ENCODE data around the gene ZSWIM8. TPM values are rescaled to one million over a fixed set of nuclear protein-coding genes. Genes with fewer than 3 reads are reported as not detected.

The ZSWIM8 gene
- total and polyA plus RNA-seq, 2 experiments from 2014 or later, result 20.5 to 30.4 TPM

DNA sequence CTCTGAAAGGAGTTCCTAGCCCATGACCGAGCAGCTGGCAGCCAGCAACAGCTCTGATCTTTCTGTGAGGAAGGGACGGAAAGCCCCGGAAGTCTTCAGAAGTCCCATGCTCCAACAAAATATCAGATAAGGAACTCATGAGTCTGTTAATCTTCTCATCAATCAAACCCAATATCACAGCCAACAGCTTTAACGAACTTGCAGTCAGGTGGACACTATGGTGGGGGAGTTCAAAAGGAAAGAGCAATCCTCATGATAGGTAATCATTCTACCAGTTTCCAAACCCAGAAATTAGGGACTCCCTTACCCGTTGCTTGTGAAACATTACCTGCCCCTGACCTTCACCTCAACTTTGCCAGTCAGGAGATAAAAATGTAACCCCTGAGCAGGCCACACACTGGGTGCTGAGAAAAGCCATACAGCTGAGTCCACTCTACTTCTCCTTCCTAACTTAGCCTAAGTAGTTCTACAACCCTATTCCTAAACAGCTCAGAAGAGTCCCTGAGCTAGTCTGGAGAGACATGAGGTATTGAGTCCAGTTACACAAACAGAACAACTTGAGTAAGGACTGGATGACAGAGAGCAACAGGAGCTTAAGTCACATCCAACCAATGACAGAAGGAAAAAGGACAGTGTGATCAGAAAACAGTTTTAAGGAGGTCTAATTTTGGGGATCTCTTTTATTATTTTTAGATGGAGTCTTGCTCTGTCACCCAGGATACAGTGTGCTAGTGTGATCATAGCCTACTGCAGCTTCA lies 23.8 kb downstream of the ZSWIM8 start:
- Mint-ChIP-seq H3K27ac (no peak overlapping the region), H3K4me1 (peaks cover 13% of the 10 kb centered on the region), H3K27me3 (ENCODE audit: insufficient read depth, low read depth, poor library complexity) (peaks cover 14% of the 10 kb centered on the region), H3K36me3 (ENCODE audit: low read depth) (peaks cover 38% of the 10 kb centered on the region), H3K9me3 (no peaks in the 10 kb centered on the region), H3K4me3 (no peak overlapping the region; the same call in 2 of the 3 replicates)
- H3K27ac ChIP-seq (ENCODE audit: low read depth), result no peak overlapping the region
- TF ChIP-seq, protein P1, sequence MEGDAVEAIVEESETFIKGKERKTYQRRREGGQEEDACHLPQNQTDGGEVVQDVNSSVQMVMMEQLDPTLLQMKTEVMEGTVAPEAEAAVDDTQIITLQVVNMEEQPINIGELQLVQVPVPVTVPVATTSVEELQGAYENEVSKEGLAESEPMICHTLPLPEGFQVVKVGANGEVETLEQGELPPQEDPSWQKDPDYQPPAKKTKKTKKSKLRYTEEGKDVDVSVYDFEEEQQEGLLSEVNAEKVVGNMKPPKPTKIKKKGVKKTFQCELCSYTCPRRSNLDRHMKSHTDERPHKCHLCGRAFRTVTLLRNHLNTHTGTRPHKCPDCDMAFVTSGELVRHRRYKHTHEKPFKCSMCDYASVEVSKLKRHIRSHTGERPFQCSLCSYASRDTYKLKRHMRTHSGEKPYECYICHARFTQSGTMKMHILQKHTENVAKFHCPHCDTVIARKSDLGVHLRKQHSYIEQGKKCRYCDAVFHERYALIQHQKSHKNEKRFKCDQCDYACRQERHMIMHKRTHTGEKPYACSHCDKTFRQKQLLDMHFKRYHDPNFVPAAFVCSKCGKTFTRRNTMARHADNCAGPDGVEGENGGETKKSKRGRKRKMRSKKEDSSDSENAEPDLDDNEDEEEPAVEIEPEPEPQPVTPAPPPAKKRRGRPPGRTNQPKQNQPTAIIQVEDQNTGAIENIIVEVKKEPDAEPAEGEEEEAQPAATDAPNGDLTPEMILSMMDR (conservative IDR thresholded peaks at IDR 0.05; ENCODE audit: low read depth in 2 of 2), result no peak
- TF ChIP-seq STAT1 (IDR thresholded peaks at IDR 0.05; ENCODE audit: unreplicated experiment), result no peak
- TF ChIP-seq ZNF114 (CRISPR knock-in tag; IDR thresholded peaks at IDR 0.05), result no peak
- TF ChIP-seq JUNB (IDR thresholded peaks at IDR 0.05; ENCODE audit: unreplicated experiment), result no peak
- TF ChIP-seq, protein P2, sequence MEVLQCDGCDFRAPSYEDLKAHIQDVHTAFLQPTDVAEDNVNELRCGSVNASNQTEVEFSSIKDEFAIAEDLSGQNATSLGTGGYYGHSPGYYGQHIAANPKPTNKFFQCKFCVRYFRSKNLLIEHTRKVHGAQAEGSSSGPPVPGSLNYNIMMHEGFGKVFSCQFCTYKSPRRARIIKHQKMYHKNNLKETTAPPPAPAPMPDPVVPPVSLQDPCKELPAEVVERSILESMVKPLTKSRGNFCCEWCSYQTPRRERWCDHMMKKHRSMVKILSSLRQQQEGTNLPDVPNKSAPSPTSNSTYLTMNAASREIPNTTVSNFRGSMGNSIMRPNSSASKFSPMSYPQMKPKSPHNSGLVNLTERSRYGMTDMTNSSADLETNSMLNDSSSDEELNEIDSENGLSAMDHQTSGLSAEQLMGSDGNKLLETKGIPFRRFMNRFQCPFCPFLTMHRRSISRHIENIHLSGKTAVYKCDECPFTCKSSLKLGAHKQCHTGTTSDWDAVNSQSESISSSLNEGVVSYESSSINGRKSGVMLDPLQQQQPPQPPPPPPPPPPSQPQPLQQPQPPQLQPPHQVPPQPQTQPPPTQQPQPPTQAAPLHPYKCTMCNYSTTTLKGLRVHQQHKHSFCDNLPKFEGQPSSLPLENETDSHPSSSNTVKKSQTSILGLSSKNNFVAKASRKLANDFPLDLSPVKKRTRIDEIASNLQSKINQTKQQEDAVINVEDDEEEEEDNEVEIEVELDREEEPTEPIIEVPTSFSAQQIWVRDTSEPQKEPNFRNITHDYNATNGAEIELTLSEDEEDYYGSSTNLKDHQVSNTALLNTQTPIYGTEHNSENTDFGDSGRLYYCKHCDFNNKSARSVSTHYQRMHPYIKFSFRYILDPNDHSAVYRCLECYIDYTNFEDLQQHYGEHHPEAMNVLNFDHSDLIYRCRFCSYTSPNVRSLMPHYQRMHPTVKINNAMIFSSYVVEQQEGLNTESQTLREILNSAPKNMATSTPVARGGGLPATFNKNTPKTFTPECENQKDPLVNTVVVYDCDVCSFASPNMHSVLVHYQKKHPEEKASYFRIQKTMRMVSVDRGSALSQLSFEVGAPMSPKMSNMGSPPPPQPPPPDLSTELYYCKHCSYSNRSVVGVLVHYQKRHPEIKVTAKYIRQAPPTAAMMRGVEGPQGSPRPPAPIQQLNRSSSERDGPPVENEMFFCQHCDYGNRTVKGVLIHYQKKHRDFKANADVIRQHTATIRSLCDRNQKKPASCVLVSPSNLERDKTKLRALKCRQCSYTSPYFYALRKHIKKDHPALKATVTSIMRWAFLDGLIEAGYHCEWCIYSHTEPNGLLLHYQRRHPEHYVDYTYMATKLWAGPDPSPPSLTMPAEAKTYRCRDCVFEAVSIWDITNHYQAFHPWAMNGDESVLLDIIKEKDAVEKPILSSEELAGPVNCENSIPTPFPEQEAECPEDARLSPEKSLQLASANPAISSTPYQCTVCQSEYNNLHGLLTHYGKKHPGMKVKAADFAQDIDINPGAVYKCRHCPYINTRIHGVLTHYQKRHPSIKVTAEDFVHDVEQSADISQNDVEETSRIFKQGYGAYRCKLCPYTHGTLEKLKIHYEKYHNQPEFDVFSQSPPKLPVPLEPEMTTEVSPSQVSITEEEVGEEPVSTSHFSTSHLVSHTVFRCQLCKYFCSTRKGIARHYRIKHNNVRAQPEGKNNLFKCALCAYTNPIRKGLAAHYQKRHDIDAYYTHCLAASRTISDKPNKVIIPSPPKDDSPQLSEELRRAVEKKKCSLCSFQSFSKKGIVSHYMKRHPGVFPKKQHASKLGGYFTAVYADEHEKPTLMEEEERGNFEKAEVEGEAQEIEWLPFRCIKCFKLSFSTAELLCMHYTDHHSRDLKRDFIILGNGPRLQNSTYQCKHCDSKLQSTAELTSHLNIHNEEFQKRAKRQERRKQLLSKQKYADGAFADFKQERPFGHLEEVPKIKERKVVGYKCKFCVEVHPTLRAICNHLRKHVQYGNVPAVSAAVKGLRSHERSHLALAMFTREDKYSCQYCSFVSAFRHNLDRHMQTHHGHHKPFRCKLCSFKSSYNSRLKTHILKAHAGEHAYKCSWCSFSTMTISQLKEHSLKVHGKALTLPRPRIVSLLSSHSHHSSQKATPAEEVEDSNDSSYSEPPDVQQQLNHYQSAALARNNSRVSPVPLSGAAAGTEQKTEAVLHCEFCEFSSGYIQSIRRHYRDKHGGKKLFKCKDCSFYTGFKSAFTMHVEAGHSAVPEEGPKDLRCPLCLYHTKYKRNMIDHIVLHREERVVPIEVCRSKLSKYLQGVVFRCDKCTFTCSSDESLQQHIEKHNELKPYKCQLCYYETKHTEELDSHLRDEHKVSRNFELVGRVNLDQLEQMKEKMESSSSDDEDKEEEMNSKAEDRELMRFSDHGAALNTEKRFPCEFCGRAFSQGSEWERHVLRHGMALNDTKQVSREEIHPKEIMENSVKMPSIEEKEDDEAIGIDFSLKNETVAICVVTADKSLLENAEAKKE (CRISPR knock-in tag; IDR thresholded peaks at IDR 0.05), result no peak
- TF ChIP-seq POLR2AphosphoS5 (IDR thresholded peaks at IDR 0.05; ENCODE audit: low read depth), result no peak
- TF ChIP-seq, protein P3, sequence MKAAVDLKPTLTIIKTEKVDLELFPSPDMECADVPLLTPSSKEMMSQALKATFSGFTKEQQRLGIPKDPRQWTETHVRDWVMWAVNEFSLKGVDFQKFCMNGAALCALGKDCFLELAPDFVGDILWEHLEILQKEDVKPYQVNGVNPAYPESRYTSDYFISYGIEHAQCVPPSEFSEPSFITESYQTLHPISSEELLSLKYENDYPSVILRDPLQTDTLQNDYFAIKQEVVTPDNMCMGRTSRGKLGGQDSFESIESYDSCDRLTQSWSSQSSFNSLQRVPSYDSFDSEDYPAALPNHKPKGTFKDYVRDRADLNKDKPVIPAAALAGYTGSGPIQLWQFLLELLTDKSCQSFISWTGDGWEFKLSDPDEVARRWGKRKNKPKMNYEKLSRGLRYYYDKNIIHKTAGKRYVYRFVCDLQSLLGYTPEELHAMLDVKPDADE (IDR thresholded peaks at IDR 0.05), result no peak
- TF ChIP-seq ZNF331 (CRISPR knock-in tag; IDR thresholded peaks at IDR 0.05; ENCODE audit: low read depth), result no peak
- no peak for TF ChIP-seq CREB1 (CRISPR knock-in tag; IDR thresholded peaks at IDR 0.05; ENCODE audit: low read depth)
- no peak for TF ChIP-seq EZH2phosphoT487 (IDR thresholded peaks at IDR 0.05; ENCODE audit: unreplicated experiment)
- TF ChIP-seq, protein P4, sequence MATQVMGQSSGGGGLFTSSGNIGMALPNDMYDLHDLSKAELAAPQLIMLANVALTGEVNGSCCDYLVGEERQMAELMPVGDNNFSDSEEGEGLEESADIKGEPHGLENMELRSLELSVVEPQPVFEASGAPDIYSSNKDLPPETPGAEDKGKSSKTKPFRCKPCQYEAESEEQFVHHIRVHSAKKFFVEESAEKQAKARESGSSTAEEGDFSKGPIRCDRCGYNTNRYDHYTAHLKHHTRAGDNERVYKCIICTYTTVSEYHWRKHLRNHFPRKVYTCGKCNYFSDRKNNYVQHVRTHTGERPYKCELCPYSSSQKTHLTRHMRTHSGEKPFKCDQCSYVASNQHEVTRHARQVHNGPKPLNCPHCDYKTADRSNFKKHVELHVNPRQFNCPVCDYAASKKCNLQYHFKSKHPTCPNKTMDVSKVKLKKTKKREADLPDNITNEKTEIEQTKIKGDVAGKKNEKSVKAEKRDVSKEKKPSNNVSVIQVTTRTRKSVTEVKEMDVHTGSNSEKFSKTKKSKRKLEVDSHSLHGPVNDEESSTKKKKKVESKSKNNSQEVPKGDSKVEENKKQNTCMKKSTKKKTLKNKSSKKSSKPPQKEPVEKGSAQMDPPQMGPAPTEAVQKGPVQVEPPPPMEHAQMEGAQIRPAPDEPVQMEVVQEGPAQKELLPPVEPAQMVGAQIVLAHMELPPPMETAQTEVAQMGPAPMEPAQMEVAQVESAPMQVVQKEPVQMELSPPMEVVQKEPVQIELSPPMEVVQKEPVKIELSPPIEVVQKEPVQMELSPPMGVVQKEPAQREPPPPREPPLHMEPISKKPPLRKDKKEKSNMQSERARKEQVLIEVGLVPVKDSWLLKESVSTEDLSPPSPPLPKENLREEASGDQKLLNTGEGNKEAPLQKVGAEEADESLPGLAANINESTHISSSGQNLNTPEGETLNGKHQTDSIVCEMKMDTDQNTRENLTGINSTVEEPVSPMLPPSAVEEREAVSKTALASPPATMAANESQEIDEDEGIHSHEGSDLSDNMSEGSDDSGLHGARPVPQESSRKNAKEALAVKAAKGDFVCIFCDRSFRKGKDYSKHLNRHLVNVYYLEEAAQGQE (IDR thresholded peaks at IDR 0.05; ENCODE audit: unreplicated experiment), result no peak
- no peak for TF ChIP-seq NANOG (IDR thresholded peaks at IDR 0.05; ENCODE audit: borderline replicate concordance)
- TF ChIP-seq EZH2 (IDR thresholded peaks at IDR 0.05; ENCODE audit: low read depth, unreplicated experiment), result no peak
- no peaks in the 10 kb centered on the region for H3K27me3 ChIP-seq (ENCODE audit: insufficient read depth)
- DNase-seq (ENCODE audit: low spot score) (no peak), ATAC-seq (no peak)
- H3K4me2 ChIP-seq, result no peak overlapping the region
- peaks cover 3% of the 10 kb centered on the region; the same call in 1 of the 2 replicates for H3K36me3 ChIP-seq (ENCODE audit: insufficient read depth)
- H3K4me3 ChIP-seq, result no peak overlapping the region
- H3K4me1 ChIP-seq (ENCODE audit: insufficient read depth), result peaks cover 7% of the 10 kb centered on the region
- no peak overlapping the region for H2AFZ ChIP-seq
- 0 out of 2 replicates have a peak, but pooled peaks cover 8% of the 10 kb centered on the region for H3F3A ChIP-seq (replicated peaks; ENCODE audit: low read depth)
- no peaks in the 10 kb centered on the region for H3K79me2 ChIP-seq (replicated peaks; ENCODE audit: insufficient read depth)
- 0 out of 2 replicates have a peak, but pooled peaks cover 3% of the 10 kb centered on the region for H4K20me1 ChIP-seq (replicated peaks; ENCODE audit: insufficient read depth)
- no peaks in the 10 kb centered on the region for H3K9me2 ChIP-seq (ENCODE audit: insufficient read depth)

Data from GM23338 (cell line).